DND-41 (cell line): ENCODE data around the gene PTCD3.

Source experiments
- CTCF ChIP-seq: IDR thresholded peaks from 2 replicates; pipeline ENCODE4 v1.5.1; 2012; ENCODE audit warnings: borderline replicate concordance, low read length, moderate library complexity, mild to moderate bottlenecking; ENCODE audit not compliant: poor library complexity, severe bottlenecking; ENCODE audit errors: extremely low read depth
- EZH2 ChIP-seq: IDR thresholded peaks from 3 replicates; pipeline ENCODE4 v1.6.1; 2012; ENCODE audit warnings: borderline replicate concordance, low read depth, mild to moderate bottlenecking, moderate library complexity, low read length, inconsistent platforms; ENCODE audit not compliant: severe bottlenecking

- TF ChIP-seq CTCF (no peak), EZH2 (no peak)
These were observed 83.9 kb downstream of the PTCD3 start for GRCh38 chr2:86189782-86190416.
